Measurements from ENCODE around the gene PIP5K1B.

GRCh38 chr9:69019808-69020207, 314.8 kb downstream of the PIP5K1B start:
- no peak for TF ChIP-seq ESRRA (IDR thresholded peaks at IDR 0.05; ENCODE audit: low read length)
- TF ChIP-seq, protein P1, sequence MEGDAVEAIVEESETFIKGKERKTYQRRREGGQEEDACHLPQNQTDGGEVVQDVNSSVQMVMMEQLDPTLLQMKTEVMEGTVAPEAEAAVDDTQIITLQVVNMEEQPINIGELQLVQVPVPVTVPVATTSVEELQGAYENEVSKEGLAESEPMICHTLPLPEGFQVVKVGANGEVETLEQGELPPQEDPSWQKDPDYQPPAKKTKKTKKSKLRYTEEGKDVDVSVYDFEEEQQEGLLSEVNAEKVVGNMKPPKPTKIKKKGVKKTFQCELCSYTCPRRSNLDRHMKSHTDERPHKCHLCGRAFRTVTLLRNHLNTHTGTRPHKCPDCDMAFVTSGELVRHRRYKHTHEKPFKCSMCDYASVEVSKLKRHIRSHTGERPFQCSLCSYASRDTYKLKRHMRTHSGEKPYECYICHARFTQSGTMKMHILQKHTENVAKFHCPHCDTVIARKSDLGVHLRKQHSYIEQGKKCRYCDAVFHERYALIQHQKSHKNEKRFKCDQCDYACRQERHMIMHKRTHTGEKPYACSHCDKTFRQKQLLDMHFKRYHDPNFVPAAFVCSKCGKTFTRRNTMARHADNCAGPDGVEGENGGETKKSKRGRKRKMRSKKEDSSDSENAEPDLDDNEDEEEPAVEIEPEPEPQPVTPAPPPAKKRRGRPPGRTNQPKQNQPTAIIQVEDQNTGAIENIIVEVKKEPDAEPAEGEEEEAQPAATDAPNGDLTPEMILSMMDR (IDR thresholded peaks at IDR 0.05 in 2 of 3, conservative IDR thresholded peaks at IDR 0.05 in 1 of 3; ENCODE audit: control insufficient read depth in 2 of 3, extremely low read depth in 1 of 3, insufficient read depth in 1 of 3, low read depth in 3 of 3, low read length in 3 of 3), result no peak
